Amygdala (tissue), 56 donors: ENCODE results near the gene GCAT.
"Not testable (repeated sequence)": the region's sequence is repeated elsewhere in the genome, so short reads cannot be mapped to it uniquely, and the experiment has no call there.

ENCODE experiments used
- DNase-seq, 56 donors: peaks; one replicate each; lab custom pipeline; 2025; lab: John Stamatoyannopoulos, UW

GCAT gene

DNA sequence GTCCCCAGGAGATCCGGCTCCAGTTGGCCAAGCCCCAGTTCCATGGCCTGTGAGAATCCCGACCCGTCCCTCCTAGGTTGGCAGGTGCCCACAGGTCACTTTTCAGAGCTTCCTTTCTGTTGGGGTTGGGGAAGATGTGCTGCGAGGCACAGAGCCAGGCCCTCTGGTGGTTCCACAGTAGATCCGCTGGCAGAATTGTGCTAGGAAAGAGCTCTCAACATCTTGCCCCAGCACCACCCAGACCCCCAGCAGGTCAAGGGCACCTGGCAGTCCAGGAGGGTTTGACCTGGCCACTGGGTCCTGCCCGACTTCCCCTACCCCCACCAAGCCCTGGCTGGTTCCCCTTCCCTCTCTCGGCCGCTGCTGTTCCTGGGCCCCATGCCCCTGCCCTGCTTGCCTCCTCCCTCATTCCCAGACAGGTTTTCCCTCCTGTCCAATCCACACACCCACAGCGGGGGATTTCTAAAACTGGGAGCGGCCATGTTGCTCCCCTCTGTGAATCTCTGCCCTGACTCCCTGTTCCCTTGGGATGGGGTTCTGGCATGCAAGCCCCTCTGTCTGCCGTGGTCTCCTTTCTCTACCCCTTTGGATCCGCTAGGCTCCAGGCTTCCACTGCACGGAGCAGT is 26.2 kb upstream of the GCAT start:
- no peak for DNase-seq

DNA sequence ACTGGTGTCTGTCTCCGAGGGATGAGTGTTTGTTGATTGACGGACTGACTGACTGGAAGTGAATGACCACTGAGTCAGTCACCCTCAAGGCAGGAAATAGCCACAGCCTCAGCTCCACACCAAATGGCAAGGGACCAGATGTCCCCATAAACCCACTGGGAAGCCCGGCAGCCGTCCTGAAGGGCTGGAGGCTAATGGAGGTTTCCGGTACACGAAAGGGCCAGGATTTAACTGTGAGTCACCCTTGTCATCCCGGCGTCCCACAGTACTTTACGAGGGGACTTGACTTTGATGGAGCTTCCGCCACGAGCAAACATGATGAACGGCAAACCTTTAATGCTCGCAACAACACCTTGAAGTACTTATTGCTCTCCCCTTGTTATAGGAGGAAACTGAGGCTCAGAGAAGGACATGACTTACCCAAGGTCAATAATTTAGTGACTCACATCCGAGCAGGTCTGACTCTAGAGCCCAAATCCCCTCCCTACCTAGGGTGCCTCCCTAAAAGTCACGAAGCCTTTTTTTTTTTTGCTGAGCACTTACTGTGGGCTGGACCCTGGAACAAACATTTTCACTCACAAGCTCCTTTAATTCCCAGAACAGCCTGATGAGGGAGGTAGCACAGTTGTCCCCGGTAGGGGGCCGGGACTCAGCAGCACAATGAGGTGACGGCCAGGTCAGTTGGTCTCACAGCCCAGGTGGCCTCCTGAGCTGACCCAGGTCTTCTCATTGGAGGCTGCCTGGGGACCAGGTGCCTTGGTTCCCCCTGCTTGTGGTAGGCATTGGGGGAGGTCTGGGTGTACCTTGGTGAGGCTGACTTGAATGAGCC is 25.2 kb upstream of the GCAT start:
- no peak for DNase-seq

DNA sequence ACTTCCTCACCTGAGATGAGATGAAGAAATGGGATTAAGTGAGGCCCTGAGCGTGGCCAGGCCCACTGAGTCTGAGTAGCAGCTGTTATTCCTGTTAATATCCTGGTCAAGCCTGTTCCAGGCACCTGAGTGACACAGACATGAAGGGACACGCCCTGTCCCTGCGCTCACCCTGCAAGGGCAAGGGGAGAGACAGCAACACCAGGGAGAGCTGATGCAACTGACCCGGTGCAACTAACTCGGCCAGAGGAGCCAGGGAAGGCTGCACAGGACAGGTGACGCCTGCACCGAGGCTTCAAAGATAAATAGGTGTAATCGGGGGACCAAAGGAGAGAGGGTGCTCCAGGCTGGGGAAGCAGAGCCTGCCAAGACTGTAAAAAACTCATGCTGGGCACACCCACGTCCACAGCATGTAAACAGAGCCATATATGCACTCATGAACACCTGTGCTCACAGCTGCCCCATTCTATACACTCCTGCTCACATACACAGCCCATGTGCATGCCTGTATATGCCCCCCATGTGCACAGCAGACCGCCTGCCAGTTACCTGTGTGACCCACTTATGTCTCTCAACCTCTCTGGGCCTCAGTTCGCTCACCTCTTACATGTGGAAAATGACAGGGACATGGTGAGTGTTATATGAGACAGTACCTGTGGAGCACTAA is 22.8 kb upstream of the GCAT start:
- no peak for DNase-seq

DNA sequence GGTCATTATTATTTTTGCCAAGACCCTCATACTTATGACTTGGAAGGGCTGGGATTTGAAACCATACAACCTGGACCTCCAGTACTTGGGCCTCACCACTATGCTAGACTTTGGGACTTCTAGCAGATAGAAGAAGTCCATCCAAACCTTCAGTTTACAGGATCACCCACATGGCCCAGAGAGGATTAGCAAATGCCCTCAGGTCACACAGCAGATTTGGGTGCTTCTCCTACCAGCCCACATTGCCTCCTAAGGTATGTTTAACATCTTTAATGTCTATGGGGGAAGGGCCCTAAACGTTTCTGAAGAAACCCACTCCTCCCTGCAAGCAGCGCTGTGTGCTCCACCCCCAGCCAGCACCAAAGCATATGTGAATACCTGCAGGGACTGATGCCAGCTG is 17.5 kb upstream of the GCAT start:
- no peak for DNase-seq

DNA sequence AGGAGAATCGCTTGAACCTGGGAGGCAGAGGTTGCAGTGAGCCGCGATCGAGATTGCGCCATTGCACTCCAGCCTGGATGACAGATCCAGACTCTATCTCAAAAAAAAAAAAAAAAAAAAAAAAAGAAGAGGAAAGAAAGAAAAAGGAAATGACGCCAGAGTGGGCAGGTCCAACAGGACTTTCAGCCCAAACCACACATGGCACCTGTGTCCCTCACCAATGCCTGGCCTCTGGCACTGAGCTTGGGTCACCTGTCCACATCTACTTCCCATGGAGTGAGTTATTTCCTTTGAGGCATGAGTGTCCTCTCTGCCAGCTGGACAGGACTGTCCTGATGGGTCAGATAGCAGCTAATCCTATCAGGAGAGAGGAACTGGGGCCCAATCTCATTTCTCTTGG is 15.2 kb upstream of the GCAT start:
- DNase-seq, result no peak

DNA sequence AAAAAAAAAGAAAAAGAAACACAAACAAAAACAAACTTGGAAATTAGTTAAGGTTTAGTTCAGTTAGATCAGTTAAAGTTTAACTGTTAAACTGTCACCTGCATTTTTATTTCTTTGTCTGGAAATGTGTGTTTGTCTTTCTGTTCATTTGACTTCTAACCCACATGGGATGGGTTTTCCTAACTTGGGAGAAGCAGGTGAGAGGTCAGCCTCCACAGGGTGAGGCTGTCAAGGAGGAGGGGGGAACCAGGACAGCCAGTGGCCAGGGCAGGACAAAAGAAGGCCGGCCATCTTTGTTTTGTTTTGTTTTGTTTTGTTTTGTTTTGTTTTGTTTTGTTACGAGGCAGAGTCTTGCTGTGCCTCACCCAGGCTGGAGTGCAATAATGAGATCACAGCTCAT is 13.4 kb upstream of the GCAT start:
- DNase-seq, result no peak

DNA sequence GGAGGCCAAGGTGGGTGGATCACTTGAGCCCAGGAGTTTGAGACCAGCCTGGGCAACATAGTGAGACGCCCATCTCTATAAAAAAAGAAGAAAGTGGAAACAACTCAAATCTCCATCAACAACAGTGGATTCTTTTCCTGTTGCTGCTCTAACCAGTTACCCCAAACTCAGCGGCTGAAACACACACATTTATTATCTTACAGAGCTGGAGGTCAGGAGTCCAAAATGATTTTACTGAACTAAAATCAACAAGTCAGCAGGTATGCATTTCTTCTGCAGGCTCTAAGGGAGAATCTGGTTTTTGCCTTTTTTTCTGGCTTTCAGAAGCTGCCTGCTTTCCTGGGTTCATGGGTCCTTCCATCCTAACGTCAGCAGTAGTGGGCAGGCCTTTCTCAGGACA is 11.7 kb upstream of the GCAT start:
- DNase-seq, result no peak

DNA sequence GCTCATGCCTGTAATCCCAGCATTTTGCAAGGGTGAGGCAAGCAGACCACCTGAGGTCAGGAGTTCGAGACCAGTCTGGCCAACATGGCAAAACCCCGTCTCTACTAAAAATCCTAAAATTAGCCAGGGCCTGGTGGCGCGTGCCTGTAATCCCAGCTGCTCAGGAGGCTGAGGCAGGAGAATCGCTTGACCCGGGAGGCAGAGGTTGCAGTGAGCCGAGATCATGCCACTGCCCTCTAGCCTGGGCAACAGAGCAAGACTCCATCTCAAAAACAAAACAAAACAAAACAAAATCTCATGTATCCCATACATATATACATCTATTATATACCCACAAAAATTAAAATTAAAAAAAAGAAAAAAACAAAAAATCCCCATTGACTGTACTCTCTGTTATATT is 10.5 kb upstream of the GCAT start:
- DNase-seq, result not testable (repeated sequence)

DNA sequence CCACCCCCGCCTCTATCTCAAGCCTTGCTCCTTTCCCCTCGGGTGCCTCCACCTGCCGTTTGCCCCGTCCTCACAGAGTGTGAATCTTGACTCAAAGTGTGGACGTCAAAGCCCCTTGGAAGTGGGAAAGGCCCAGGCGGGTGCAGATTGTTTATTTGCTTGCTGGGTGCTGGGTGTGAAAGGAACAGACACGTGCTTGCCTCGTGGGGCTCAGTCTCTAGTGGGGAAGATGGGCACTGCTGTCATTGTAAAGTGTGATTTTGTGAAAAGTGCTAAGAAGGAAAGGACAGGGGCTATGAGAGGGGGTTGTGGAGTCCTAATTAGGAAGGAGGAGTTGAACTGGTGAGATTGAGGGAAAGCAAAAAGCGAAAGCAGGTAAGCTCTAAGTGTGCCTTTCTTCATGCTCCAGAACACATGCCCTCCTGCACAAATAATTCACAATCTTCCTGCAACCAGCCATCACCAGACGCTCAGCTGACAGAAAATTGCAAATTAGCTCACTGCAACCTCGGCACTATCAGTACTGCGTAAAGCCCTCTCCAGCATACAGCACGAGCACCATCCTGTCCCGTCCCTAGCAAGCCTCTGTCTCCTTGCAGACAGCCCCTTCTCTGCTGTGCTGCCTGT is 9.7 kb upstream of the GCAT start:
- no peak for DNase-seq

DNA sequence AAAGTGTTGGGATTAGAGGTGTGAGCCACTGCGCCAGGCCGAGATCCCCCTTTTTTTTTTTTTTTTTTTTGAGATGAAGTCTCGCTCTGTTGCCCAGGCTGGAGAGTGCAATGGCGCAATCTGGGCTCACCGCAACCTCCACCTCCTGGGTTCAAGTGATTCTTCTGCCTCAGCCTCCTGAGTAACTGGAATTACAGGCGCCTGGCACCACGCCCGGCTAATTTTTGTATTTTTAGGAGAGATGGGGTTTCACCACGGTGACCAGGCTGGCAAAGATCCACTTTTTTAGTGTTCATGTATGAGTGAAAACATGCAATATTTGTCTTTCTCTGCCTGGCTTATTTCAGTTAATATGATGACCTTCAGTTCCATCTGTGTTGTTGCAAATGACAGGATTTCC is 7.8 kb upstream of the GCAT start:
- DNase-seq, result not testable (repeated sequence)

DNA sequence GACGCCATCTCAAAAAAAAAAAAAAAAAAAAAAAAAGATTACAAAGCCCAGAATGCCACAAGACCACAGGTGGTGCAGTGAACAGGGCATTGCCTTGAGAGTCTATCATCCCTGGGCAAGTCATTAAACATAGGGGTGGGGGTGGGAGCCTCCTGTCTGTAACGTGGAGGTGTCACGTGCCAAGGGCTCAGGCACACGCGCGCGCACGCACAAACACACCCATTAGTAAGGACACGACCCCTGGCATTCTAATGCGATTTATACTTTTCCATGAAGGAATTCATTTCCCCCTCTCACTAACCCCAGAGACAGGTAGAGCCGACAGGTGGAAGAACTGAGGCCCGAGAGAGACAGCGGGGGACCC is 5.8 kb upstream of the GCAT start:
- peak in 4 of 56 donors; percentile 8 to 42 (median 30) for DNase-seq

DNA sequence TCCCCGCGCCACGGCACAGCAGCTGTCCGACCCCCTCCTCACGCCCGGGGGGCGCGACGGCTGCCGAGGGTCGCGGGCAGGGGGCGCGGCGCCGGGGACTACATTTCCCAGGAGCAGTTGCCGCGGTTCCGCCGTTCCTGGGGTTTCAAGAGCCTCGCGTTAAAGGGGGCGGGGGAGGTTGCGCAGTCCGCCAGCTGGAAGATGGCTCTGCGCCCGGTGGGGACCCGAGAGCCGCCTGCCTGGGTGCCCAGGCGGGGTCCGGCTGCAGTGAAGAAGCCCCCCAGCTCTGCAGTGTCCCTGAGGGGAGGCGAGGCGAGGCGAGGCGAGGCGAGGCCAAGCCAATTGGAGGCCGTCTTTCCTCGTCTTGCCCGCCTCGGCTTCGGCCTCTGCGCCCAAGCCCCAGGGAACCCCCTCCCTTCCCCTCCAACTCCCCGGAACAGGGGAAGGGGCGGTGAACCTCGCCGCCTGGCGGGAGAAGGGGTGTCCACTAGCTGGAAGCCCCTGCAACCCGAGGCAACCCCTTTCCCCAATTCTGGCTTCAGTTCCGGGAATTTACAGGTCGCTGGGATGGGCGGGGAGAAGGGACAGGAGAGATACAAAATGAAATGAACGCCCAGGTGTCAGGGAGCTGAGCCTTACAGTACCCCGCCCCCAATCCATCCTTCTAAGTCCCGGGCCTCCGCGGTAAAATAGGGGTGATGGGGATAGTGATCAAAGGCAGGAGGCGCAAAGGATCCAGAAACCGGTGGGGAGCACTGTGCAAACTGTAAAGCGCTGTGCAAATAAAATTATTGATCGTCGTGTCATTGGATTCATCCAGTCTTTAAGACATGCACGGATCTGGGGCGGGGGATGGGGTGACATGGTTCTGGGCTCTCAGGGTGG is 5.2 kb upstream of the GCAT start:
- DNase-seq, result peak in 42 of 56 donors; percentile 10 to 71 (median 51)

DNA sequence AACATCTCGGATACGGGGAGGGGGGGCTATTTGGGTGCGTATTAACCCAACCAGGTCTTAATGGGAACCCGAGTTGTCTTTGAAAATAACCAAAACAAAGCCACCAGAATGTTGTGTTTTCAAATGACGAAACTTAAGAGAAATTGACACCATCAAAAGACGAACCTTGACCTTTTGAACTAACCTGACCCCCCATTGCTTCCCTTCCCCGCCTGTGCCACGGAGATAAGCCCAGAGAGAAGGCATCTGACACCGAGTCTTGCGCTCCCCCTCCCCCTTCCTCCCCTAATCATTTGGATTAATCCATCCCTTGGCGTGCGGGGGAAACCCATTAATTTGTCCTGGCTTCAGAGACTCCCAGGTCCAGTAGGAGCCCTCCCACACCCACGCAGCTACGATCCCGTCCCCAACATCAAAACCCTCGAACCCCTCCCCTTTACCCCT is 4.5 kb upstream of the GCAT start:
- DNase-seq, result peak in 3 of 56 donors; percentile 10 to 34 (median 11)

DNA sequence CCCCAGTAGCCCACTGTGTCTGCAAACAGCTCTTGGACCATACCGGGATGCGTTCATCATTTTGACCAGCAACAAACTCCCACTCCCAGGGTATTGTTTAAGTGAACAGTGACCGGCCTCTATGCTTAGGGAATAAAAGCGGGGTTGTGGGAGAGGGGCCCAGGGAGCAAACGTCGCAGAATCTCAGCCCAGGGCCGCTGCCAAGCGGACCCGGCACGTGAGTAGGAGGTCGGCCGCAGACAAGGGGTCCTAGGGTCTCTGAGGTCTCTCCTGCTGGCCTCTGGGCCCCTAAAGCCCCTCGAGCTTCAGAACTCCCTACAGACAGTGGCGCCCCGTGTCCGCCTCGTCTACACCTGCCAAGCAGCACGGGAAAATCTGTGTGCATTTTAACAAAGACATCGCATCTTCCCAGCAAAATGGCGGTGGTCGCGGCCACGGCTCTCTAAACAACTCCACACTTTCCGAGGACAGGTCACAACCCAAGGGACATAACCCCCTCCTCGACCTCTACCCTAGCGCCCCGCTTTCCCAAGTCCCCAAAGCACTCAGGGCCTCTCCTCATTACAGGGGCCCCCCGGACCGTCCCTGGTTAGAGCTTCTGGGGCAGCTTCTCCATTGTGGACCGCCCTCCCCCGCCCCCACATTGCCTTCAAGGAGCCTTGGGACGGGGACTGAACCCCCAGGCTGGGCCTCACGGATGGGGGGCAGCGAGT is 3.9 kb upstream of the GCAT start:
- DNase-seq, result peak in 2 of 56 donors; percentile 12 to 34

DNA sequence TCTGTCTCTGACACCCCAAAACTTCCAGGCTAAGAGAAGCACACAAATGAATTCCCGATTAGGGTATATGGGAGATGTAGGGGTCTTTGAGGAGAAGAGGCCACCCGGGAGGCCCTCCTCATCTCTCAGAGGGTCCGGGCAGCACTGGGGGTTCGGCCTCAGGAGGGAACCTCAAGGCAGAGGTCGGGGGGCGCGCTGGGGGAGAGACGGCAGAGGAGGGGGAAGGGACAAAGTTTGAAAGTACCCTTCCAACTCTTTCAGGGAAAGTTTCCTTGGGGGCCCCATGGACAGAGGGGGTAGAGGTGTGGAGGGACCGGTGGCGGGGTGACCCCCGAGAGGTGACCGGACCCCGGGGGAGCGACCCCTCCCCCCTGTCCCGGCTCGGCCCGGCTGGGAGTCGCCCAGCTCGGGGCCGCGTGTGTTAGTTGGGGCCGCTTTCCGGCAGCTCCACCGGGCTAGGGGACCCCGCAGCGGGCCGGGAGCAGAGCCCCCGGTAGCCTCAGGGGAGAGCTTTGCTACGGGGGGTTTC is 3.3 kb upstream of the GCAT start:
- no peak for DNase-seq

DNA sequence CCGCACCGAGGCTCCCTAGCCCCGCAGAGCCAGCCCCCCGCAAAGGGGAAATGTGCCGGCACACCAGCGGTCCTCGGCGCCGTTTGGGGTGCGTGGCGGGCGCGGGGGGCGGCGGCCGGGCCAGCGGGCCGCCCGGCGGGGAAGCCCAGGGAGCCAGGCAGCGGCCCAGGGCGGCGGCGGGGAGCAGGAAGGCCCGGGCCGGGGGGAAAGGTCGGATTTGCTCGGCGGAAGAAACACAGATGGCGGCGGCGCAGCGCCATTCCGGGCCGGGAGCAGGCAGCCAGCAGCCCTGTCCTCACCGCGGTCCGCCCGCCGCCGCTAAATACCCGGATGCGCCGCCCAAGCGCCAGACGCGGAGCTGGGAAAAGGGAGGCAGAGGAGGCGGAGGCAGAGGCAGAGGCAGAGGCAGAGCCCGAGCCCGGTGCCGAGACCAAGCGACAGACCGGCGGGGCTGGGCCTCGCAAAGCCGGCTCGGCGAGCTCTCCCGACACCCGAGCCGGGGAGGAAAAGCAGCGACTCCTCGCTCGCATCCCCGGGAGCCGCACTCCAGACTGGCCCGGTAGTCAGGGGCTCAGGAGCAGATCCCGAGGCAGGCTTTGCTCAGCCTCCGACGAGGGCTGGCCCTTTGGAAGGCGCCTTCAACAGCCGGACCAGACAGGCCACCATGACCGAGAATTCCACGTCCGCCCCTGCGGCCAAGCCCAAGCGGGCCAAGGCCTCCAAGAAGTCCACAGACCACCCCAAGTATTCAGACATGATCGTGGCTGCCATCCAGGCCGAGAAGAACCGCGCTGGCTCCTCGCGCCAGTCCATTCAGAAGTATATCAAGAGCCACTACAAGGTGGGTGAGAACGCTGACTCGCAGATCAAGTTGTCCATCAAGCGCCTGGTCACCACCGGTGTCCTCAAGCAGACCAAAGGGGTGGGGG is 2.6 kb upstream of the GCAT start:
- peak in 54 of 56 donors; percentile 17 to 88 (median 74) for DNase-seq

DNA sequence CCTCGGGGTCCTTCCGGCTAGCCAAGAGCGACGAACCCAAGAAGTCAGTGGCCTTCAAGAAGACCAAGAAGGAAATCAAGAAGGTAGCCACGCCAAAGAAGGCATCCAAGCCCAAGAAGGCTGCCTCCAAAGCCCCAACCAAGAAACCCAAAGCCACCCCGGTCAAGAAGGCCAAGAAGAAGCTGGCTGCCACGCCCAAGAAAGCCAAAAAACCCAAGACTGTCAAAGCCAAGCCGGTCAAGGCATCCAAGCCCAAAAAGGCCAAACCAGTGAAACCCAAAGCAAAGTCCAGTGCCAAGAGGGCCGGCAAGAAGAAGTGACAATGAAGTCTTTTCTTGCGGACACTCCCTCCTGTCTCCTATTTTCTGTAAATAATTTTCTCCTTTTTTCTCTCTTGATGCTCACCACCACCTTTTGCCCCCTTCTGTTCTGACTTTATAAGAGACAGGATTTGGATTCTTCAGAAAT is 1.9 kb upstream of the GCAT start:
- DNase-seq, result no peak
